Neuronal stem cell (in vitro differentiated cells): Measurements from ENCODE around the gene HYLS1.

Experiments
- DNase-seq: peaks from one replicate; pipeline ENCODE4 v3.0.0-alpha.2; 2013; ENCODE audit warnings: low spot score
- H2AFZ ChIP-seq: one replicate; pipeline ENCODE4 v1.6.1; 2013; ENCODE audit warnings: mild to moderate bottlenecking, low read length, inconsistent platforms
- H2AK5ac ChIP-seq: 2 replicates; pipeline ENCODE4 v1.6.1; 2013; ENCODE audit warnings: low read depth, mild to moderate bottlenecking, inconsistent platforms, low read length, moderate library complexity, mixed read lengths
- H2BK120ac ChIP-seq: 2 replicates; pipeline ENCODE4 v1.6.1; 2013; ENCODE audit warnings: low read depth, mild to moderate bottlenecking, inconsistent platforms, low read length, moderate library complexity, mixed read lengths
- H2BK12ac ChIP-seq: one replicate; pipeline ENCODE4 v1.6.1; 2013; ENCODE audit warnings: low read length, inconsistent platforms
- H2BK15ac ChIP-seq: 2 replicates; pipeline ENCODE4 v1.6.1; 2013; ENCODE audit warnings: mild to moderate bottlenecking, low read length, inconsistent platforms, mixed read lengths
- H2BK5ac ChIP-seq: one replicate; pipeline ENCODE4 v1.6.1; 2013; ENCODE audit warnings: inconsistent platforms, mild to moderate bottlenecking, low read length, moderate library complexity
- H3K14ac ChIP-seq: one replicate; pipeline ENCODE4 v1.6.1; 2013; ENCODE audit warnings: low read length, inconsistent platforms
- H3K18ac ChIP-seq: 2 replicates; pipeline ENCODE4 v1.6.1; 2013; ENCODE audit warnings: low read length, inconsistent platforms
- H3K23ac ChIP-seq: 2 replicates; pipeline ENCODE4 v1.6.1; 2013; ENCODE audit warnings: low read depth, mild to moderate bottlenecking, mixed read lengths, low read length, inconsistent platforms; ENCODE audit not compliant: poor library complexity
- H3K27ac ChIP-seq: replicated peaks from 3 replicates; pipeline ENCODE4 v1.5.1; 2013; ENCODE audit warnings: low read length, inconsistent platforms
- H3K27me3 ChIP-seq, 3 experiments: 2 replicates each; pipeline ENCODE4 v1.6.1; 2013; ENCODE audit warnings: low read length in 3 of 3, mild to moderate bottlenecking in 2 of 3, inconsistent platforms in 1 of 3, low read depth in 1 of 3, mixed read lengths in 1 of 3, moderate library complexity in 1 of 3; ENCODE audit not compliant: control insufficient read depth in 3 of 3, insufficient read depth in 3 of 3
- H3K36me3 ChIP-seq, 2 donors: replicated peaks in 1 of 2; 2 replicates each; pipeline ENCODE4 v1.6.1; 2013; ENCODE audit warnings: low read length in 2 of 2; ENCODE audit not compliant: control insufficient read depth in 2 of 2, insufficient read depth in 2 of 2
- H3K4ac ChIP-seq: 2 replicates; pipeline ENCODE4 v1.6.1; 2013; ENCODE audit warnings: inconsistent platforms, mild to moderate bottlenecking, low read length, moderate library complexity
- H3K4me1 ChIP-seq, 2 donors: 1 replicate in 1 of 2; 2 replicates in 1 of 2; pipeline ENCODE4 v1.6.1; 2013; ENCODE audit warnings: low read length in 2 of 2, low read depth in 1 of 2; ENCODE audit not compliant: control insufficient read depth in 2 of 2, insufficient read depth in 1 of 2
- H3K4me2 ChIP-seq: one replicate; pipeline ENCODE4 v1.6.1; 2013; ENCODE audit warnings: mild to moderate bottlenecking, low read length, inconsistent platforms; ENCODE audit not compliant: insufficient read depth, poor library complexity, severe bottlenecking
- H3K4me3 ChIP-seq, 2 donors: 2 replicates each; pipeline ENCODE4 v1.5.1; 2013; ENCODE audit warnings: low read length in 2 of 2, mild to moderate bottlenecking in 2 of 2, inconsistent platforms in 1 of 2, moderate library complexity in 1 of 2
- H3K79me1 ChIP-seq: one replicate; pipeline ENCODE4 v1.6.1; 2013; ENCODE audit warnings: low read depth, mild to moderate bottlenecking, inconsistent platforms, low read length, moderate library complexity
- H3K9ac ChIP-seq: one replicate; pipeline ENCODE4 v1.6.1; 2013; ENCODE audit warnings: mild to moderate bottlenecking, low read depth, low read length, inconsistent platforms; ENCODE audit not compliant: poor library complexity
- H3K9me3 ChIP-seq, 2 donors: replicated peaks in 1 of 2; 2 replicates each; pipeline versions ENCODE3 to v1.6.1; 2013; ENCODE audit warnings: low read length in 2 of 2, mild to moderate bottlenecking in 2 of 2, inconsistent platforms in 1 of 2, low read depth in 1 of 2, mixed read lengths in 1 of 2, moderate library complexity in 1 of 2; ENCODE audit not compliant: control insufficient read depth in 2 of 2, insufficient read depth in 1 of 2
- H4K8ac ChIP-seq: one replicate; pipeline ENCODE4 v1.6.1; 2013; ENCODE audit warnings: low read depth, mild to moderate bottlenecking, inconsistent platforms, low read length, moderate library complexity
- H4K91ac ChIP-seq: one replicate; pipeline ENCODE4 v1.6.1; 2013; ENCODE audit warnings: low read length, low read depth, mild to moderate bottlenecking, inconsistent platforms; ENCODE audit not compliant: poor library complexity
- WGBS, 2 donors: extraction: QIAGEN DNeasy Blood & Tissue Kit; methylation state at CpG; one replicate each; pipeline ENCODE4 v1.1.7; 2013; ENCODE audit warnings: missing lambda C conversion rate in 2 of 2, mixed read lengths in 1 of 2; ENCODE audit not compliant: insufficient read length in 2 of 2, insufficient replicate concordance in 1 of 2; ENCODE audit errors: extremely low coverage in 2 of 2; 5-methylcytosine and 5-hydroxymethylcytosine counted together

The HYLS1 gene

DNA sequence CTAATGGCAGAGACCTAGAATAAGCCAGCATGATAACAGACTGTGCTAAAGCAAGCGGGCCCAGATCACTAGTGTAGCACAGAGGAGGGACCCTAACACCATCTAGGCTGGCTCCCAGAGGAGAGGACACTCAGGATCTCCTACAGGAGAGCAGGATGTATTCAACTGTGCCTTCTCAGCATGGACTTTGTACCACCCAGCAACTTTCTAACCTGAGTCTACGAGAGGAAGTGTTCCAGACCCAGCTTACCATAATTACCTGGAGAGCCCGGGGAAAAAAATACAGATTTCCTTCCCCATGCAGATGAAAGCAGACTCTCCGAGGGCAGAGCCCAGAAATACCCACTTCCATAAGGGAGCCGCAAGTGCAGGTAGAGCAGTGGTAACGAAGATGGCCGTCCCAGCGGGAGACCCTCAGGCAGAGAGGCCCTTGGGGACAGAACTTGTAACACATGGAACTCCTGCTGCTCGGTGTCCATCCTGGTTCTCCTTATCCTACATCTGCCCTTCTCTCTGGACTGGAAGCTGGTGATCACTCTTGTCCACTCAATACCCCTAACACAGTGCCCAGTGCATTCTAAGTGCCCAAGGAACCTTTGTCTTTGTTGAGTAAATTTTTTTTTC lies 37.0 kb downstream of the HYLS1 start:
- H3K9ac ChIP-seq = no peak overlapping the region
- no peak overlapping the region for H3K4me3 ChIP-seq
- no peak overlapping the region for H2AK5ac ChIP-seq
- H3K36me3 ChIP-seq = no peaks in the 10 kb centered on the region
- no peak overlapping the region for H2BK5ac ChIP-seq
- no peak overlapping the region for H3K23ac ChIP-seq
- H3K27ac ChIP-seq = no peak overlapping the region
- H3K4me1 ChIP-seq = peaks cover 0 to 2% of the 10 kb centered on the region in 2 donors
- peaks cover 0 to 20% (median 0%) of the 10 kb centered on the region in 3 experiments for H3K27me3 ChIP-seq
- no peak overlapping the region for H2BK120ac ChIP-seq
- no peak overlapping the region for H3K4me2 ChIP-seq
- no peak overlapping the region for H4K8ac ChIP-seq
- WGBS, 2 donors = no CpG with 5 or more reads among the region's 9 CpGs
- H3K79me1 ChIP-seq = no peaks in the 10 kb centered on the region
- no peak overlapping the region for H2AFZ ChIP-seq
- H3K4ac ChIP-seq = no peak overlapping the region
- no peak for DNase-seq
- no peak overlapping the region for H3K18ac ChIP-seq
- no peaks in the 10 kb centered on the region for H3K9me3 ChIP-seq
- no peak overlapping the region for H2BK15ac ChIP-seq
- no peak overlapping the region for H2BK12ac ChIP-seq
- no peak overlapping the region for H3K14ac ChIP-seq
- no peak overlapping the region for H4K91ac ChIP-seq

DNA sequence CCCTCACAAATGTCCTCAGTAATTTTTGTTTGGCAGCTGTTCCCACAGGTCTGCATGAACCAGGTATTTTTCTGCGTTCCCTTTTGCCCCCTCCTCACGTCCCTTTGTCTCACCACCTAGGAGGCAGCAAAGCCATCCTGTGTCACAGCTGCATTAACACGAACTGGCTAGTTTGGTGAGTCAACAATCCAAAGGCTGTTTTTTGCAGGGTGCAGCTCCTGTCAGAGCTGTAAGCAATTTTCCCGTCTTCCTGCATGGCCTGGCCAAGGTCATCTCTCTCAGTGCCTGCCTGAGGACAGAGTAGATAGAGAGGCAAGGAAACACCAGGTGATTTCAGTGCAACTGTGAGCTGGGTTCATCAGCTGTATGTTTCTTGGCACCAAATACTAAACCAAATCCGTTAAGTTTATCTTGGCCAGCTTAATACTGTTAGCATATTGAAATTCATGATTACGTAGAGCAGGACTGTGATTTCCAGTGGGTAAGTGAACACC lies 37.8 kb downstream of the HYLS1 start:
- no peak overlapping the region for H3K4ac ChIP-seq
- no peak overlapping the region for H2AFZ ChIP-seq
- H2BK5ac ChIP-seq = no peak overlapping the region
- no peak overlapping the region for H3K14ac ChIP-seq
- H3K79me1 ChIP-seq = no peaks in the 10 kb centered on the region
- peak overlapping the region; percentile 24 for H3K9ac ChIP-seq
- H2AK5ac ChIP-seq = no peak overlapping the region
- H3K27me3 ChIP-seq = peaks cover 0 to 20% (median 0%) of the 10 kb centered on the region in 3 experiments
- H4K91ac ChIP-seq = no peak overlapping the region
- H2BK15ac ChIP-seq = no peak overlapping the region
- no peak overlapping the region for H3K23ac ChIP-seq
- H4K8ac ChIP-seq = no peak overlapping the region
- no peak overlapping the region for H3K27ac ChIP-seq
- DNase-seq = no peak
- H3K4me1 ChIP-seq = peaks cover 0 to 2% of the 10 kb centered on the region in 2 donors
- no CpG with 5 or more reads among the region's 6 CpGs for WGBS, 2 donors
- H2BK120ac ChIP-seq = no peak overlapping the region
- H3K4me2 ChIP-seq = no peak overlapping the region
- H2BK12ac ChIP-seq = no peak overlapping the region
- H3K4me3 ChIP-seq = no peak overlapping the region
- H3K9me3 ChIP-seq = no peaks in the 10 kb centered on the region
- H3K18ac ChIP-seq = peak overlapping the region; percentile 28
- no peaks in the 10 kb centered on the region for H3K36me3 ChIP-seq

- H2BK15ac ChIP-seq = no peak overlapping the region
- no peak overlapping the region for H3K14ac ChIP-seq
- peaks cover 0 to 2% of the 10 kb centered on the region in 2 donors for H3K4me1 ChIP-seq
- H3K23ac ChIP-seq = no peak overlapping the region
- peaks cover 0 to 17% (median 0%) of the 10 kb centered on the region in 3 experiments for H3K27me3 ChIP-seq
- H3K79me1 ChIP-seq = no peaks in the 10 kb centered on the region
- H2AFZ ChIP-seq = no peak overlapping the region
- H2BK12ac ChIP-seq = no peak overlapping the region
- no peaks in the 10 kb centered on the region for H3K36me3 ChIP-seq
- H2AK5ac ChIP-seq = no peak overlapping the region
- WGBS, 2 donors = no CpG with 5 or more reads among the region's 3 CpGs
- H3K27ac ChIP-seq = no peak overlapping the region
- no peak overlapping the region for H4K8ac ChIP-seq
- H3K9ac ChIP-seq = no peak overlapping the region
- no peak overlapping the region for H2BK5ac ChIP-seq
- no peak overlapping the region for H3K4me3 ChIP-seq
- H3K9me3 ChIP-seq = no peaks in the 10 kb centered on the region
- H2BK120ac ChIP-seq = no peak overlapping the region
- no peak overlapping the region for H3K4me2 ChIP-seq
- no peak overlapping the region for H4K91ac ChIP-seq
- no peak overlapping the region for H3K4ac ChIP-seq
- no peak for DNase-seq
- no peak overlapping the region for H3K18ac ChIP-seq
Measured at GRCh38 chr11:125925804-125926203, 38.3 kb downstream of the HYLS1 start.

- H3K18ac ChIP-seq = no peak overlapping the region
- H3K4me3 ChIP-seq = no peak overlapping the region
- no peak overlapping the region for H3K4ac ChIP-seq
- no CpG with 5 or more reads among the region's 12 CpGs for WGBS, 2 donors
- no peak overlapping the region for H3K14ac ChIP-seq
- H2BK120ac ChIP-seq = no peak overlapping the region
- no peaks in the 10 kb centered on the region for H3K36me3 ChIP-seq
- H3K4me2 ChIP-seq = no peak overlapping the region
- no peaks in the 10 kb centered on the region for H3K9me3 ChIP-seq
- H3K4me1 ChIP-seq = peaks cover 0 to 2% of the 10 kb centered on the region in 2 donors
- H3K79me1 ChIP-seq = no peaks in the 10 kb centered on the region
- no peak overlapping the region for H2BK15ac ChIP-seq
- no peak overlapping the region for H2BK5ac ChIP-seq
- H3K23ac ChIP-seq = no peak overlapping the region
- no peak overlapping the region for H2AK5ac ChIP-seq
- H3K9ac ChIP-seq = no peak overlapping the region
- H3K27me3 ChIP-seq = peaks cover 0 to 23% (median 0%) of the 10 kb centered on the region in 3 experiments
- no peak overlapping the region for H2BK12ac ChIP-seq
- no peak overlapping the region for H4K8ac ChIP-seq
- H3K27ac ChIP-seq = no peak overlapping the region
- no peak for DNase-seq
- H2AFZ ChIP-seq = no peak overlapping the region
- H4K91ac ChIP-seq = no peak overlapping the region
Measured at GRCh38 chr11:125926682-125927081, 39.2 kb downstream of the HYLS1 start.
